Measurements from ENCODE around the gene DAPK1. TPM values are rescaled to one million over a fixed set of nuclear protein-coding genes. Genes with fewer than 3 reads are reported as not detected.

Gene DAPK1
- polyA plus RNA-seq, 2 of the 4 experiments (the other 2 are of a cell fraction): 55.2 to 67.2 TPM

GRCh38 chr9:87702921-87703320 is 205.3 kb downstream of the DAPK1 start:
- DNase-seq (ENCODE audit: low read depth in 1 of 2, low spot score in 1 of 2) (no peak), ATAC-seq (no peak; a peak in 2 of 6 replicates), FAIRE-seq (no peak)
- ChIA-PET CTCF (interaction anchor here (0.7 to 1.4 kb wide), 6 partner anchors 9 to 400 kb away, joined by 3 to 8 read pairs (median 4); no protein-coding TSS in a partner anchor), POLR2A (interaction anchor here (0.6 to 2.1 kb wide), 3 partner anchors 11 to 102 kb away, joined by 3 to 6 read pairs (median 5); no protein-coding TSS in a partner anchor)
- Histone ChIP-seq H3K4me2 (no peak overlapping the region), H3K27ac (peak overlapping the region in 1 of 2 experiments; percentile 79; a peak in 4 of 6 replicates), H3K4me1 (peaks cover 28% of the 10 kb centered on the region), H3K9me3 (no peaks in the 10 kb centered on the region), H3K4me3 (no peak overlapping the region)
- 93% methylated on average over 9 of the region's 9 CpGs for WGBS (ENCODE audit: missing lambda C conversion rate)
- TF ChIP-seq CBX2 (IDR thresholded peaks at IDR 0.05; ENCODE audit: borderline replicate concordance, low read depth) (no peak), ZSCAN20 (CRISPR knock-in tag; IDR thresholded peaks at IDR 0.05) (no peak), RNF2 (IDR thresholded peaks at IDR 0.05; ENCODE audit: borderline replicate concordance, low read depth) (no peak), SMC3 (IDR thresholded peaks at IDR 0.05) (no peak), FOSL2 (IDR thresholded peaks at IDR 0.05) (no peak), FOSL2 (CRISPR knock-in tag; IDR thresholded peaks at IDR 0.05) (no peak), CHD4 (IDR thresholded peaks at IDR 0.05; ENCODE audit: borderline replicate concordance) (no peak), REST (IDR thresholded peaks at IDR 0.05) (no peak), ZNF302 (CRISPR knock-in tag; IDR thresholded peaks at IDR 0.05) (no peak), ZC3H11A (IDR thresholded peaks at IDR 0.05) (no peak), HES2 (IDR thresholded peaks at IDR 0.05) (no peak), HDAC2 (IDR thresholded peaks at IDR 0.05) (no peak), FOXS1 (CRISPR knock-in tag; IDR thresholded peaks at IDR 0.05) (no peak), RAD21 (conservative IDR thresholded peaks at IDR 0.05 in 1 of 2, IDR thresholded peaks at IDR 0.05 in 1 of 2) (no peak), EHMT2 (IDR thresholded peaks at IDR 0.05; ENCODE audit: low read depth) (no peak), MAFK (IDR thresholded peaks at IDR 0.05; ENCODE audit: partially characterized antibody) (no peak)

GRCh38 chr9:87703636-87704276 is 206.1 kb downstream of the DAPK1 start:
- POLR2A ChIA-PET: interaction anchor here (1.0 to 2.1 kb wide), 2 partner anchors 10 to 23 kb away, joined by 3 to 6 read pairs; no protein-coding TSS in a partner anchor
- H3K9me3 ChIP-seq: no peaks in the 10 kb centered on the region
- CTCF ChIA-PET: interaction anchor here (0.5 to 4.0 kb wide), 7 partner anchors 8 to 401 kb away, joined by 3 to 13 read pairs (median 3); partner anchors contain the start of gene CTSL
- ATAC-seq (no peak; a peak in 1 of 6 replicates), DNase-seq (ENCODE audit: low read depth in 1 of 2, low spot score in 1 of 2) (peak in 1 of 2 experiments; percentile 30), FAIRE-seq (no peak)
- peak overlapping the region; percentile 2; the same call in 1 of the 3 replicates for H3K4me2 ChIP-seq
- peak overlapping the region; percentile 39 to 79; a peak in 5 of 6 replicates for H3K27ac ChIP-seq
- TF ChIP-seq, protein P1, sequence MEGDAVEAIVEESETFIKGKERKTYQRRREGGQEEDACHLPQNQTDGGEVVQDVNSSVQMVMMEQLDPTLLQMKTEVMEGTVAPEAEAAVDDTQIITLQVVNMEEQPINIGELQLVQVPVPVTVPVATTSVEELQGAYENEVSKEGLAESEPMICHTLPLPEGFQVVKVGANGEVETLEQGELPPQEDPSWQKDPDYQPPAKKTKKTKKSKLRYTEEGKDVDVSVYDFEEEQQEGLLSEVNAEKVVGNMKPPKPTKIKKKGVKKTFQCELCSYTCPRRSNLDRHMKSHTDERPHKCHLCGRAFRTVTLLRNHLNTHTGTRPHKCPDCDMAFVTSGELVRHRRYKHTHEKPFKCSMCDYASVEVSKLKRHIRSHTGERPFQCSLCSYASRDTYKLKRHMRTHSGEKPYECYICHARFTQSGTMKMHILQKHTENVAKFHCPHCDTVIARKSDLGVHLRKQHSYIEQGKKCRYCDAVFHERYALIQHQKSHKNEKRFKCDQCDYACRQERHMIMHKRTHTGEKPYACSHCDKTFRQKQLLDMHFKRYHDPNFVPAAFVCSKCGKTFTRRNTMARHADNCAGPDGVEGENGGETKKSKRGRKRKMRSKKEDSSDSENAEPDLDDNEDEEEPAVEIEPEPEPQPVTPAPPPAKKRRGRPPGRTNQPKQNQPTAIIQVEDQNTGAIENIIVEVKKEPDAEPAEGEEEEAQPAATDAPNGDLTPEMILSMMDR (IDR thresholded peaks at IDR 0.05): no peak
- TF ChIP-seq CBX8 (IDR thresholded peaks at IDR 0.05): no peak
- no peak for TF ChIP-seq FOSL2 (IDR thresholded peaks at IDR 0.05)
- peak; percentile 52; the same call in 1 of the 2 replicates for TF ChIP-seq FOSL2 (CRISPR knock-in tag; IDR thresholded peaks at IDR 0.05)
- no peak for TF ChIP-seq JUN (IDR thresholded peaks at IDR 0.05)
- WGBS (ENCODE audit: missing lambda C conversion rate): 89% methylated on average over 7 of the region's 7 CpGs
- peaks cover 28% of the 10 kb centered on the region for H3K4me1 ChIP-seq
- no peak overlapping the region for H3K4me3 ChIP-seq

Measured in A549 (cell line).